ENCODE data around the gene XIAP.
"Not testable (repeated sequence)": the region's sequence is repeated elsewhere in the genome, so short reads cannot be mapped to it uniquely, and the experiment has no call there.

The XIAP gene

DNA sequence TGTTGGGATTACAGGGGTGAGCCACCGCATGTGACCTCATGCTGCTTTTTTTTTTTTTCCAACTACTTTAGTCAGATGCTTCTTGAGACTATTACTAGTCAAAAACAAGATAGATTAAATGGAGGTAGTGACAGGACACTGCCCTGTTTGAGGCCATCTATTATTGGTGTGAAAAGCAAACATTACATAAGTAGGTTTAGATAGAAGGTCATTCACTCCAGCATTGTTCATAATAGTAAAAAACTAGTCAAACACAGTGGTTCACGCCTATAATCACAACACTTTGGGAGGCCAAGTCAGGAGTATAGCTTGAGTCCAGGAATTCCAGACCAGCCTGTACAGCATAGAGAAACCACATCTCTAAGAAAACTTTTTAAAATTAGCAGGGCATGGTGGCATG is 16.3 kb downstream of the XIAP start:
- no peak for DNase-seq (ENCODE audit: low spot score)

DNA sequence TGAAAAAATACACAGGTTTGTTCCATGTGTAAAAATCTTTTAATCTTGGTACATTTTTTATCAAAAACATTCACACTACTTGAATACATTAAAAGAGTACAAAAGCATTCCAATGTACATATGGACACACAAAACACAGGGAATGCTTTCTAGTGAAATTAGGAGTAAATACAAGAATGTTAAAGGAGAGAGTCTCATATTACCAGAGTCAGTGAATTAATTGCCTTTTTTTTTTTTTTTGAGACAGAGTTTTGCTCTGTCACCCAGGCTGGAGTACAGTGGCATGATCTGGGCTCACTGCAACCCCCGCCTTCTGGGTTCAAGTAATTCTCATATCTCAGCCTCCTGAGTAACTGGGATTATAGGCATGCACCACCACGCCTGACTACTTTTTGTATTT is 17.0 kb downstream of the XIAP start:
- no peak for DNase-seq (ENCODE audit: low spot score)

DNA sequence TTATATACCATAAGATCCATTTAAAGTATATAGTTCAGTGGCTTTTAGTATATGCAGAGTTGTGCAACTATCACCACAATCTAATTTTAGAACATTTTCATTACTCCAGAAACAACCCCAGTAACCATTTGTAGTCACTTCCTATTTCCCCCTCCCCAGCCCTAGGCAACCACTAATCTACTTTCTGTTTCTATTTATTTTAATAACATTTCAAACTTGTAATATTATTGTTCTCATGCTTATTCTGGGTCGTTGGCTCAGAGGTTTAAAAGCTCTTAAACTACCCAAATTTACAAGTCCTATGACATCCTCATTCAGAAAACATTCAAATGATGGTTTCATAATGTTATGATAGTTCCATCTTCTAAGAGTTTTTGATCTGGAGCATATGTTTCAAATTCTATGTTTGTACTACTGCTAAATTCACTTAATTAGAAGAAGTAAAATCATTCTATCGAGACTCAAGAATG is 18.4 kb downstream of the XIAP start:
- DNase-seq (ENCODE audit: low spot score), result no peak

DNA sequence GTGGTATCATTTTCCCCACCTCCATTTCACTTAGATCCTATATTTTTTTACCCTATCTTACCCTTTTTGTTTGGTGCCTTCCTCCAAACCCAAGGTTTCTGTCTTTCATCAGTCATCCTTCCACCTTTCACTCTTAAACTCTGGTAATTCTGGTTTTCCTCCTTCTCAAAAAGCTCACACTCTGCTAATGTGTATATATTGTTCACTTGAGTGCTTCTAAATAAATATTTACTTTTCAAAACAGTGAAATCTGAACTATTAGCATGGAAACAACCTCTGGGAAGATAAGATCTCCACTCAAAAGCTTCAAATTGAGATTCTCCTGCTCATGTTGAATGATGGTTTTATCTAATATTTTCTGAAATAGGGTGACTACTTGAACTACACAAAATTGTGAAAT is 21.5 kb downstream of the XIAP start:
- no peak for DNase-seq (ENCODE audit: low spot score)

DNA sequence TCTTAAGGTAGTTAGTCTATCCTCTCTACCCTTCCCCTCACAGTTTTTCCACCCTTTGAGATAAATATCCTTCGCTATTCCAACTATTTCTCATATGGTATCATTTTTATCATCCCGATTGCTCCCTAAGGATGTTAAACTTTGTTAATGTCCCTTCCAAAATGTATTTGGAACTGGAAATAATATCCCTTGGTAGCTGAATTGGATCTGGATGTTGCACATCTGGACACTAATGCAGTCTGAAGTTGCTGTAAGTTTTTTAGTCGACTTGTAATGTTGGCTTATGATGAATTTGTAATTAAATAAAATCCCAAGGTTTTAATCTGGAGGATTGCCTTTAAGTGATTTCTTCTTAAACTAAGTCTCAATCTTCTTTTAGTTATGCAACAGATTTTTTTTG is 22.5 kb downstream of the XIAP start:
- no peak for DNase-seq (ENCODE audit: low spot score)

DNA sequence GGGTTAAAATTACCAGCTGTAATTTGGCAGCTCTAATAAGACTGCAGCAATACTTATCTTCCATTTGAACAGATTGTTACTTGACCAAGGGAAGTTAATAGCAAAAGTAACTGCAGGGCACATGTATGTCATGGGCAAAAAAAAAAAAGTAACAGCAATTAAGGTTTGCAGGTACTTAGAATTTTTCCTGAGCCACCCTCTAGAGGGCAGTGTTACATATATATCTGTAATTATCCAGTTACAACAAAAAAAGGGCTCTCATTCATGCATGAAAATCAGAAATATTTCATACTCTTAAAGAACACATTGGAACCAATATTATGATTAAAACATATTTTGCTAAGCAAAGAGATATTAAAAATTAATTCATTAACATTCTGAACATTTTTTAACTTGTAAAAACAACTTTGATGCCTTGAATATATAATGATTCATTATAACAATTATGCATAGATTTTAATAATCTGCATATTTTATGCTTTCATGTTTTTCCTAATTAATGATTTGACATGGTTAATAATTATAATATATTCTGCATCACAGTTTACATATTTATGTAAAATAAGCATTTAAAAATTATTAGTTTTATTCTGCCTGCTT is 25.1 kb downstream of the XIAP start:
- DNase-seq (ENCODE audit: low spot score), result peak; percentile 46

DNA sequence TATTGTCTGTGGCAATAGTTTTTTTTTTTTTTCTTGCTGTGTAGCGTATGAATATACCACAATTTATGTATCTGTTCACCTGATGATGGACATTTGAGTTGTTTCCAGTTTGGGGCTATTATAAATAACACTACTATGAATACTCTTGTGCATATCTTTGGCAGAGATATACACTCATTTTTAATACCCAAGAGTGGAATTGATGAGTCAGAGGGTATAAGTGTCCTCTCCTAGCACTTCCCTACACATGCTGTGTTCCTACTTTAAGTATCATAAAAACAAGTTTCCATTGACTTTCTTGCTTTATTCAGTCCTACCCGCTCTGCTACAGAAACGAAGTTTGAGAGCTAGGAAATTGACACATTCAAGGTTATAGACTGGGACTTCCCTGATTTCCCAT is 39.8 kb downstream of the XIAP start:
- DNase-seq (ENCODE audit: low spot score), result no peak

DNA sequence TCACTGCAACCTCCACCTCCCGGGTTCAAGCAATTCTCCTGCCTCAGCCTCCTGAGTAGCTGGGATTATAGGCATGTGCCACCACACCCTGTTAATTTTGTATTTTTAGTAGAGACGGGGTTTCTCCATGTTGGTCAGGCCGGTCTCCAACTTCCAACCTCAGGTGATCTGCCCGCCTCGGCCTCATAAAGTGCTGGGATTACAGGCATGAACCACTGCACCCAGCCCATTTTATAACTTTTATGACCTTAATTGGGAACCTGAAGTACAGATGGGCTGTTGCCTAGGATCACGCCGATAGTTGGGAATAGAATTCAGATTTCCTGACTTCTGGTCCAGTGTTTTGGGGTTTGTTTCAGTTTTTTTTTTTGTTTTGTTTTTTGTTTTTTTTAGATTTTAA is 43.4 kb downstream of the XIAP start:
- not testable (repeated sequence) for DNase-seq (ENCODE audit: low spot score)

DNA sequence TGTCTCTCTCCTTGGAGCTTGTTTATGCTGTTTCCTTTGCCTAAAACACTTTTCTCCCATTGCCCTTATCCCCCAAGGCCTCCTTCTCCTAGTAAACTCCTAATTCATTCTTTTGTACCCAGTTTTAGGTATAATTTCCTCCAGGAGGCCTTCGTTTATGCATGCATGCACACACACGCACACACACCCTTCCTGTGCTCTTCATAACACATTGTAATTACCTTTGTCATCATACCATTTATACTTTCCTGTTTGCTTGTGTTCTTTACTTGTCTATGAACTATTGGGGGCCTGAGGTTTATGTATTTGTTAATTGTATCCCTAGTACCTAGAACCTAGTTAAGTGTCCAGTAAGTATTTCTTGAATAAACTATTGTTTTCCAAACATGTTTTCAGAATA is 45.5 kb downstream of the XIAP start:
- DNase-seq (ENCODE audit: low spot score), result no peak

DNA sequence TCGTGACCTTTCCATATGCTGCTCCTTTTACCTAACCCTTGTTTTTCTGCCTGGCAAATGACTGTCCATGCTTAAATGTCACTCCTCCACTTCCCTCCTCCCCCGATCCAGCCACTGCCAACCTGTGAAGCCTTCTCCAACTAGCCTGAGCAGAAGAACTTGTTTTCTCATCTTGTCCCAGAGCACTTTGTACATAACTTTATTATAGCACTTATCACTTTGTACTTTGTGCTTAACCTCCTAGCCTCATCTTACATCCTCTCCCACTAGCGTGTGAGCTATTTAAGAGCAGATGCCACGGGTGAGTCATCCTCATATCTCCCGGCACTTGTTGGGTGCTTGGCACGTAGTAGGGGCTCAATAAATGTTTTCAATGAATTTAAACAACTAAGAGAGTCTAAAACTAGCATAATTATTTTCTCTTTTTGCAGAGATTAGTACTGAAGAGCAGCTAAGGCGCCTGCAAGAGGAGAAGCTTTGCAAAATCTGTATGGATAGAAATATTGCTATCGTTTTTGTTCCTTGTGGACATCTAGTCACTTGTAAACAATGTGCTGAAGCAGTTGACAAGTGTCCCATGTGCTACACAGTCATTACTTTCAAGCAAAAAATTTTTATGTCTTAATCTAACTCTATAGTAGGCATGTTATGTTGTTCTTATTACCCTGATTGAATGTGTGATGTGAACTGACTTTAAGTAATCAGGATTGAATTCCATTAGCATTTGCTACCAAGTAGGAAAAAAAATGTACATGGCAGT is 46.9 kb downstream of the XIAP start:
- DNase-seq (ENCODE audit: low spot score), result no peak

DNA sequence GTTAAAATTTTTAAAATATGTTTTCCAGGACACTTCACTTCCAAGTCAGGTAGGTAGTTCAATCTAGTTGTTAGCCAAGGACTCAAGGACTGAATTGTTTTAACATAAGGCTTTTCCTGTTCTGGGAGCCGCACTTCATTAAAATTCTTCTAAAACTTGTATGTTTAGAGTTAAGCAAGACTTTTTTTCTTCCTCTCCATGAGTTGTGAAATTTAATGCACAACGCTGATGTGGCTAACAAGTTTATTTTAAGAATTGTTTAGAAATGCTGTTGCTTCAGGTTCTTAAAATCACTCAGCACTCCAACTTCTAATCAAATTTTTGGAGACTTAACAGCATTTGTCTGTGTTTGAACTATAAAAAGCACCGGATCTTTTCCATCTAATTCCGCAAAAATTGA is 49.7 kb downstream of the XIAP start:
- no peak for DNase-seq (ENCODE audit: low spot score)

DNA sequence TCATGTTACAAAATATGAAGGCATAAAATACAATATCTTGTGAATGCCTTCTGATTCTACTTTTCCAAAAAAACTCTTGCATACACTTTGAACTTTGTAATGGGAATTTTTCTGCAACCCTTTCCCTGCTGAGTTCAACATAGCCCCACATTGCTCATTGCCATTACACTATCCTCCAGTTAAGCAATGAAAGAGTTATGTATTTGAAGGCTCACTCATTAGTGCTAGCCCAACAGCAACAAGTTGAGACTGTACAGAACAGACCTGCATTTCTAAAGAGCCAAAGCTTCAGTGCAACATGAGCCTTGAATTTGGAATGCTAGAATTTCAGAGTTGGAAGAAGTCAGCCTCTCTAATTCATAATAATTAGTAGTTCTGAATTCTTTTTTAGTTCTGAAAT is 57.2 kb downstream of the XIAP start:
- DNase-seq (ENCODE audit: low spot score), result no peak

DNA sequence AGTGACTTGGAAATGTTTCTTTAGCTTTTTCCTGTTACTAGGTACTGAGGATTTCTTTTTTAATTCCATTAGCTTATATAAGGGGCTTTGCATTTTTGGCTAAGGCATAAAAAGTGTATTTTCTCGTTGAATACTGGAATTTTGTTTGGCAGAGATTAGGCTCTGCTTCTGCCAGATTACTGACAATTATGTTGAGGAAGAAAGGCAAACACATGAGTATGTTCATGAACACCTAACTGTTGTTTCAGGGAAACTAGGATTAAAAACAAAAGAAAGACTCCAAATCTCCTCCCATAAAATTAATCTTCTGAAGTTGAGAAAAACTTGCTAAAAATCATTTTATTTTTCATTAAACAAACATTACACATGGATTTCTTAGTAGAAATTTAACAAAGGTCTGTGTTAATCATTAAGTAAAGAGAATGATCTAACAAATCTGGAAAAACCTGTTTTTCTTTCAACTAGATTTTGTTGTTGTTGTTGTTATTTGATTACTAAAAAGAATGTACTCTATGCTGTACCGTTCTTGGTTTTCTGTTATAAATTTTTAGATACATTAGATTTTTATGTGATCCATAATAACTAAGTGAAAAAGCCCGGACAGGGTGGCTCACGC is 58.4 kb downstream of the XIAP start:
- no peak for DNase-seq (ENCODE audit: low spot score)

DNA sequence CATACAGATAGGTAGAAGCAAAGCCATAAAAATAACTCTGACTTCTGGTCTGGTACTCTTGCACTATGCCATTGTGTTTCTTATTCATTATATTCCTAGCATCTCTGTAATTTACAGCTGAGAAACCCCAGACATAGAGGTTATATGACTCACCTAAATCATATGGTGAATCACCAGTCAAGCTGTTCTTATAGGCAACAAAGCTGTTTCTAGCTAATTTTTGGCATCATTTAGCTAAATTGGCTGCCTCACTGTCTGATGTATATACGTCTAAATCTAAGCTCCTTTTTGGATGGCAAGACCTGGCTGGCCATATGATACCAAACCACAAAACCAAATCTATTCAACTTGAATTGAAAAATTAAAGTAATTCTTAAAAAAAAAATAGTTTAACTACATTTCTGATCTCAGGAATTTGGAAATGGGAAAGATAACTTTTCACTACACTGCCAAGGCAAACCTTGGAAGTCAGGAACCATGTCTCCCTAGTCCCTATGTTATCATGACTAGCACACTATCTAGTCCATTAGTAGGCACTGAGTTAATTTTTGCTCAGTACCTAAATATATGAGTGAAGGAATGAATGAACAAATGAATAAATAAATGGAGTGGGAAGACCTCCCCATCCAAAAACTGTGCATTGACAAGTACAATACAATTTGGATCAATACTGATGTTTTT is 60.4 kb downstream of the XIAP start:
- DNase-seq (ENCODE audit: low spot score), result peak; percentile 31

DNA sequence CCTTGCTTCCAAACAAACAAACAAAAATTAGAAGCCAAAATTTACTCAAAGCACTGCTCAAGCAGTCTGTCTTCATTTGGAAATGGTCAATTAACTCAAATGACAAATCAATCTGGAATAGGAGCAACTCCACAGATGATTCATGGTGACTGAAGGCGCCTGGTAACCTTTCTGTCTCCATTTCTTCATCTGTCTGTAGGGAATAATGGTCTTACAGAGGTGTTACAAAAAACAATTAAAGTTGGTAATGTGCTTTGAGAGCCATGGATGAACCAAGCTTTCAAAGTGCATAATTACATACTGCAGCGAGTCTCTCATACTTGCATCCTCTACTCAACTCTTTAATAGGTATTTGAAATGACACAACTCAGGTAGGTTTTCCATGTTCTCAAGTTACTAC is 63.4 kb downstream of the XIAP start:
- DNase-seq (ENCODE audit: low spot score), result no peak

DNA sequence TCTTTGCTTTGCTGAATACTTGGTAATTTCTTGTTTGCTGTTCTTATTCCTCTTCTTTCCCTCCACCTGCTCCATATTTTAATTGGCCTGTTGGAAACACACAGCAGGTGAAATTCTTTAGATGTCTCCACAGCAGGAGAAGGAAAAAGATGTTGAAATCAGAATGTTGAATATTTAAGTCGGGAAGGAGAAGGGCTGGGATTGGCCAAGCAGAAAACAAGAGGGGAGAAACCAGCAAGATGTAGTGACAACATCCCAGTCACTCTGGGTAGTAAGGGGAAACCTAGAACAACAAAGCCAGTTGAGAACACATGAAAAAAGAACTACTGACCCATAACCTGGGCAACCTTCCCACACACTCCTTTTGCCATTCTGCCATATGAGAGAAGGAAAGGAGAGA is 64.3 kb downstream of the XIAP start:
- DNase-seq (ENCODE audit: low spot score), result no peak

DNA sequence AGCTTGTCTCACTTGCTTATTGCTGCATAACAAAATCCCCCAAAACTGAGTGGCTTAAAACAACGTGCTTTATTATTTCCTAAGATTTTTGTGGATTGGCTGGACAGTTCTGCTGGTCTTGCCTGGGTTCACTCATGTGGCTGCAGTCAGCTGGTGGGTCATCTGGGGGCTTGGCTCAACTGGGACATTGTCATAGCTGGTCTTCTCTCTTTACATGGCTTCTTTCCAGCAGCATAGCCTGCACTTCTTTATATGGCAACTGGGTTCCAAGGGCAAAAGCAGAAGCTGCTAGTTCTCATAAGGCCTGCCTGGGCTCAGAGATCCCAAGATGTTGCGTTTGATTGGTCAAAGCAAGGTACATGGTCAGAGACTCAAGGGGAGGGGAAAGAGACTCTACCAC is 68.0 kb downstream of the XIAP start:
- DNase-seq (ENCODE audit: low spot score), result no peak

DNA sequence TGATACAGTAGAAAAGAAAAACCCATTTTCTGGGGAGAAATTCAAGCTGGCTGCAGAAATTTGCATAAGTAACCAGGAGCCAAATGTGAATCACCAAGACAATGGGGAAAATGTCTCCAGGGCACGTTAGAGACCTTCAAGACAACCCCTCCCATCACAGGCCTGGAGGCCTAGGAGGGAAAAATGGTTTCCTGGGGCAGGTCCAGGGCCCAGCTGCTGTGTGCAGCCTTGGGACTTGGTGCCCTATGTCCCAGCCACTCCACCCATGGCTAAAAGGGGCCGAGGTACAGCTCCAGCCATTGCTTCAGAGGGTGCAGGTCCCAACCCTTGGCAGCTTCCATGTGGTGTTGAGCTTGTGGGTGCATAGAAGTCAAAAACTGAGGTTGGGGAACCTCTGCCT is 72.2 kb downstream of the XIAP start:
- DNase-seq (ENCODE audit: low spot score), result not testable (repeated sequence)

DNA sequence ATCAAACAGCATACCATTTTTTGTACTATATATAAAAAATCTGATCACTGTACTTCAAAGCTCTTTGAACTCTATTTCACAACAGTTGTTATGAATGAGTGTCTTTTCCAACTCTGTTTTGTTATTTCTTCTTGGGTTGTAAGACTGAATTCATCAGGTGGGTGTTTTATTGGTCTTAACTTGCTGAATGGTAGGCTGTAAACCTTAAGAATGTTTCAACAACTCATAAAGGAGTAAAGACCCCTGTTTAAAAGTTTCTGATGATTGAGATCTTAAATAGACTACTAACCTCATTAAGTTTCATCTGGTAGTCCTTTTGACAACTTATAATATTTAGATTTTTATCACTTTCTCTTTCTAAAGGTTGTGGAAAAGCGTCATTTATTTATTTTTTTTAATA is 83.2 kb downstream of the XIAP start:
- DNase-seq (ENCODE audit: low spot score), result no peak

DNA sequence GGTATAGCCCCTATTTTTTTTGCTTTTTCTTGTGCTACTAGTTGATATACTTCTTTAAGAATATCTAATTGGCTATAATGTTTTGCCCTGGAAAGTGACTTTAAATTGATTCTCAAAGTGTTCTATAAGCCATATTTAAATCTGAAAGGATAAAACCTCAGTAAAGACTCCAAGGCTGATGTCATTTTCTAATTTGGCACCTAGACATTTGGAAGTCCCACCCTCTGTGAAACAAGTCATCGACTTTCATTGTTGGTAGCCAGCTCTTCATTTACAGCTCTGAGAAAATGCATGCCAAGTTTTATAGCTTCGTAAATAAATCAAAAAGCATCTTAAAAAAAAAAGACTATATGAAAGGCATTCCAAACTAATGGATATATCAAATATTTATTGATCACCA is 83.6 kb downstream of the XIAP start:
- no peak for DNase-seq (ENCODE audit: low spot score)

DNA sequence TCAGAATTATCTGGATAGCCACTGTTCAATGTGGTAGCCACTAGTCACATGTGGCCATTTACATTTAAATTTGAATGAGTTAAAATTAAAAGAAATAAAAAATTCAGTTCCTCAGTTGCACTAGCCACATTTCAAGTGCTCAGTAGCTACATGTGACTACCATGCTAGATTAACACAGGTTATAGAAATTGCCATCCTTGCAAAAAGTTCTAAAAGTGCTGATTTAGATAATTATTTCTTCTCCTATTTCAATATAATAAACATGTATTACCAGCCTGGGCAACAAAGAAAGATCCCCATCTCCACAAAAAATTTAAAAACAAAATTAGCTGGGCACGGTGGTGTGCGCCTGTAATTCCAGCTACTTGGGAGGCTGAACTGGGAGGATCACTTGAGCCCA is 90.0 kb downstream of the XIAP start:
- no peak for DNase-seq (ENCODE audit: low spot score)

DNA sequence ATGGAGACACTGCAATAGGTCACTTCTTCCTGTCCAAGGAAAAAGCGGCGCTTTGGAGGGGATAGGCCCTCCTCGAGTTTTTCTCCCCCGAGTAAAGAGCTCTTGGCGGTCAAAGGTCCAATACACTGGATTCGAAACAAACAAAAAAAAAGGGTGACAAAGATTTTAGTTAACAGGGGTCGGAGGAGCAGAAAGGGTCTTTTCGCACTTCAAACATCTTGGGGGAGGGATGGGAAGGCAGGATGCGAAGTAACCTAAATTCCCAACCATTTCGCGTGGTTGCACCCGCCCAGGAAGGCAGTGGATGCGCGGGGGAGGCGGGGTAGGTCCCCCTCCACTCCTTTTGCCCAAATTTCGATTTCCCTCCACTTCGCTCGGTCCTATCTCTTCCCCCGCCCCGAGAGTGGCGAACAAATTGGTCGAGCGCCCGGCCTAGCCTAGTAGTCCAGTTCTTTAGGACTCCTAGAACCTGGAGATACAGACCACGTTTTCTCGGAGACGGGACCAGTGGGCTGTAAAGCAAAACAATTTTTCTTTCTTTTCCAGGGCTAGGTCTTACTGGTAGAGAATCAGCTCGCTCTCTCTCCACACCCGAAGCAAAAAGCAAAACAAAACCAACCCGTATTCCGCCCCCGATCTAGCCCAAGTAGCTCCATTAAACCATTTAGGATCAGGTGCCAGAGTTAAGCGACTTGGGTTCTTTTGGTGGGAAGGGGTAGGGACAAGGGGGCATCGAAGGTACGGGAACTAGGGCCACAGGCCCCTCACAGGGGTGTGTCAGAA is 99.6 kb downstream of the XIAP start:
- DNase-seq (ENCODE audit: low spot score), result peak; percentile 11
